GM21515 (cell line): ENCODE results near the gene ZP3.
"Not testable (repeated sequence)": the region's sequence is repeated elsewhere in the genome, so short reads cannot be mapped to it uniquely, and the experiment has no call there.

ENCODE experiments used
- ATAC-seq: cut with Tn5 transposase; IDR thresholded peaks from one replicate; pipeline ENCODE4 v1.9.1; 2021; ENCODE audit not compliant: unreplicated experiment

ZP3 gene

GRCh38 chr7:76440404-76440803 lies 15.7 kb downstream of the ZP3 start:
- not testable (repeated sequence) for ATAC-seq

- not testable (repeated sequence) for ATAC-seq
Observed at GRCh38 chr7:76441792-76442191, 17.0 kb downstream of the ZP3 start.

GRCh38 chr7:76442664-76443446 lies 18.1 kb downstream of the ZP3 start:
- ATAC-seq: not testable (repeated sequence)

GRCh38 chr7:76443846-76444245 lies 19.1 kb downstream of the ZP3 start:
- not testable (repeated sequence) for ATAC-seq

GRCh38 chr7:76445577-76446008 lies 20.8 kb downstream of the ZP3 start:
- peak; percentile 81 for ATAC-seq

GRCh38 chr7:76457017-76457416 lies 32.3 kb downstream of the ZP3 start:
- ATAC-seq: not testable (repeated sequence)

- not testable (repeated sequence) for ATAC-seq
Observed at GRCh38 chr7:76458504-76458903, 33.8 kb downstream of the ZP3 start.

GRCh38 chr7:76460767-76461166 lies 36.0 kb downstream of the ZP3 start:
- ATAC-seq: not testable (repeated sequence)

- ATAC-seq: peak; percentile 97
Observed at GRCh38 chr7:76461464-76462101, 36.8 kb downstream of the ZP3 start, which contains the start of gene DTX2. Gene DTX2, plus strand, starts transcription at chr7:76461709. Its CDS starts 18,801 bp downstream, at chr7:76480510.

GRCh38 chr7:76462271-76462882 lies 37.6 kb downstream of the ZP3 start:
- ATAC-seq: not testable (repeated sequence)

GRCh38 chr7:76464959-76465358 lies 40.2 kb downstream of the ZP3 start:
- ATAC-seq: not testable (repeated sequence)

- ATAC-seq: not testable (repeated sequence)
Observed at GRCh38 chr7:76465950-76466349, 41.2 kb downstream of the ZP3 start.

- ATAC-seq: not testable (repeated sequence)
Observed at GRCh38 chr7:76467743-76468404, 43.1 kb downstream of the ZP3 start.

GRCh38 chr7:76471556-76472221 lies 46.9 kb downstream of the ZP3 start:
- not testable (repeated sequence) for ATAC-seq

GRCh38 chr7:76473097-76473496 lies 48.3 kb downstream of the ZP3 start:
- not testable (repeated sequence) for ATAC-seq

GRCh38 chr7:76476280-76476679 lies 51.5 kb downstream of the ZP3 start:
- not testable (repeated sequence) for ATAC-seq

- not testable (repeated sequence) for ATAC-seq
Observed at GRCh38 chr7:76476742-76477474, 52.2 kb downstream of the ZP3 start.

- ATAC-seq: not testable (repeated sequence)
Observed at GRCh38 chr7:76479628-76480027, 54.9 kb downstream of the ZP3 start.

GRCh38 chr7:76480403-76481253 lies 55.9 kb downstream of the ZP3 start:
- ATAC-seq: not testable (repeated sequence)
